Activated T-cell treated with anti-CD3 and anti-CD28 coated beads, Interleukin-2, amount 50 U/mL, for 24 hours (primary cell): ENCODE results near the gene MYO7A.

Experiments used
- DNase-seq: peaks from one replicate; pipeline ENCODE4 v3.0.0-alpha.2; 2020
- H3K27ac Mint-ChIP-seq: 2 replicates; pipeline ENCODE4 v1.8.0; 2020; ENCODE audit warnings: mild to moderate bottlenecking, mixed read lengths
- H3K27me3 Mint-ChIP-seq: 2 replicates; pipeline ENCODE4 v1.8.0; 2020; ENCODE audit warnings: mixed read lengths
- H3K36me3 Mint-ChIP-seq: 2 replicates; pipeline ENCODE4 v1.8.0; 2020; ENCODE audit warnings: low read depth, mixed read lengths
- H3K4me1 Mint-ChIP-seq: 2 replicates; pipeline ENCODE4 v1.8.0; 2020; ENCODE audit warnings: low read depth, mixed read lengths
- H3K4me3 Mint-ChIP-seq: 2 replicates; pipeline ENCODE4 v1.8.0; 2020; ENCODE audit warnings: mild to moderate bottlenecking, moderate library complexity, mixed read lengths
- H3K9me3 Mint-ChIP-seq: 2 replicates; pipeline ENCODE4 v1.8.0; 2020; ENCODE audit warnings: mixed read lengths

Gene MYO7A

GRCh38 chr11:77166021-77166420 is 38.0 kb downstream of the MYO7A start:
- Mint-ChIP-seq H3K9me3 (no peaks in the 10 kb centered on the region), H3K27me3 (no peaks in the 10 kb centered on the region), H3K36me3 (no peaks in the 10 kb centered on the region), H3K27ac (no peak overlapping the region), H3K4me1 (no peaks in the 10 kb centered on the region), H3K4me3 (no peak overlapping the region)
- DNase-seq: no peak

GRCh38 chr11:77167111-77167626 is 39.1 kb downstream of the MYO7A start:
- Mint-ChIP-seq H3K4me1 (no peaks in the 10 kb centered on the region), H3K4me3 (no peak overlapping the region), H3K27ac (no peak overlapping the region), H3K27me3 (no peaks in the 10 kb centered on the region), H3K36me3 (no peaks in the 10 kb centered on the region), H3K9me3 (no peaks in the 10 kb centered on the region)
- no peak for DNase-seq

- H3K27ac Mint-ChIP-seq: no peak overlapping the region
- no peak overlapping the region for H3K4me3 Mint-ChIP-seq
- H3K9me3 Mint-ChIP-seq: no peaks in the 10 kb centered on the region
- no peak for DNase-seq
- H3K4me1 Mint-ChIP-seq: no peaks in the 10 kb centered on the region
- no peaks in the 10 kb centered on the region for H3K36me3 Mint-ChIP-seq
- H3K27me3 Mint-ChIP-seq: no peaks in the 10 kb centered on the region
Measured at GRCh38 chr11:77167791-77168190, 39.7 kb downstream of the MYO7A start.

- H3K4me3 Mint-ChIP-seq: no peak overlapping the region
- H3K4me1 Mint-ChIP-seq: no peaks in the 10 kb centered on the region
- H3K27me3 Mint-ChIP-seq: no peaks in the 10 kb centered on the region
- H3K27ac Mint-ChIP-seq: no peak overlapping the region
- H3K36me3 Mint-ChIP-seq: no peaks in the 10 kb centered on the region
- DNase-seq: no peak
- no peaks in the 10 kb centered on the region for H3K9me3 Mint-ChIP-seq
Measured at GRCh38 chr11:77170107-77170506, 42.1 kb downstream of the MYO7A start.

GRCh38 chr11:77171254-77171653 is 43.2 kb downstream of the MYO7A start:
- DNase-seq: no peak
- Mint-ChIP-seq H3K27me3 (no peaks in the 10 kb centered on the region), H3K9me3 (no peaks in the 10 kb centered on the region)

GRCh38 chr11:77171885-77172665 is 44.0 kb downstream of the MYO7A start:
- H3K36me3 Mint-ChIP-seq: no peaks in the 10 kb centered on the region
- no peak for DNase-seq
- H3K27ac Mint-ChIP-seq: no peak overlapping the region
- no peaks in the 10 kb centered on the region for H3K4me1 Mint-ChIP-seq
- H3K27me3 Mint-ChIP-seq: no peaks in the 10 kb centered on the region
- H3K9me3 Mint-ChIP-seq: no peaks in the 10 kb centered on the region
- H3K4me3 Mint-ChIP-seq: no peak overlapping the region

More at GRCh38 chr11:77171254-77171653, 43.2 kb downstream of the MYO7A start:
- no peak overlapping the region for H3K4me3 Mint-ChIP-seq
- no peak overlapping the region for H3K27ac Mint-ChIP-seq
- H3K4me1 Mint-ChIP-seq: no peaks in the 10 kb centered on the region
- H3K36me3 Mint-ChIP-seq: no peaks in the 10 kb centered on the region

GRCh38 chr11:77172666-77172982 is 44.6 kb downstream of the MYO7A start:
- Mint-ChIP-seq H3K4me3 (no peak overlapping the region), H3K36me3 (no peaks in the 10 kb centered on the region), H3K9me3 (no peaks in the 10 kb centered on the region), H3K27me3 (no peaks in the 10 kb centered on the region), H3K4me1 (no peaks in the 10 kb centered on the region), H3K27ac (no peak overlapping the region)
- no peak for DNase-seq

GRCh38 chr11:77173494-77173893 is 45.4 kb downstream of the MYO7A start:
- no peak overlapping the region for H3K4me3 Mint-ChIP-seq
- no peaks in the 10 kb centered on the region for H3K36me3 Mint-ChIP-seq
- H3K9me3 Mint-ChIP-seq: peaks cover 3% of the 10 kb centered on the region
- H3K27ac Mint-ChIP-seq: no peak overlapping the region
- H3K27me3 Mint-ChIP-seq: no peaks in the 10 kb centered on the region
- DNase-seq: no peak
- H3K4me1 Mint-ChIP-seq: no peaks in the 10 kb centered on the region

GRCh38 chr11:77174559-77174958 is 46.5 kb downstream of the MYO7A start:
- Mint-ChIP-seq H3K4me1 (no peaks in the 10 kb centered on the region), H3K4me3 (no peak overlapping the region), H3K9me3 (peaks cover 3% of the 10 kb centered on the region), H3K36me3 (no peaks in the 10 kb centered on the region), H3K27me3 (no peaks in the 10 kb centered on the region), H3K27ac (no peak overlapping the region)
- DNase-seq: no peak

- no peaks in the 10 kb centered on the region for H3K36me3 Mint-ChIP-seq
- no peaks in the 10 kb centered on the region for H3K27me3 Mint-ChIP-seq
- no peak overlapping the region for H3K4me3 Mint-ChIP-seq
- no peak overlapping the region for H3K27ac Mint-ChIP-seq
- peaks cover 3% of the 10 kb centered on the region for H3K9me3 Mint-ChIP-seq
- H3K4me1 Mint-ChIP-seq: no peaks in the 10 kb centered on the region
- DNase-seq: no peak
Measured at GRCh38 chr11:77175021-77175842, 47.2 kb downstream of the MYO7A start.

GRCh38 chr11:77175869-77176539 is 48.0 kb downstream of the MYO7A start:
- Mint-ChIP-seq H3K9me3 (peaks cover 3% of the 10 kb centered on the region), H3K36me3 (no peaks in the 10 kb centered on the region), H3K27me3 (no peaks in the 10 kb centered on the region), H3K4me3 (no peak overlapping the region), H3K27ac (no peak overlapping the region), H3K4me1 (no peaks in the 10 kb centered on the region)
- no peak for DNase-seq

GRCh38 chr11:77176996-77177395 is 49.0 kb downstream of the MYO7A start:
- no peak overlapping the region for H3K27ac Mint-ChIP-seq
- no peak for DNase-seq
- H3K4me1 Mint-ChIP-seq: no peaks in the 10 kb centered on the region
- H3K4me3 Mint-ChIP-seq: no peak overlapping the region
- no peaks in the 10 kb centered on the region for H3K36me3 Mint-ChIP-seq
- no peaks in the 10 kb centered on the region for H3K27me3 Mint-ChIP-seq
- H3K9me3 Mint-ChIP-seq: peaks cover 3% of the 10 kb centered on the region

GRCh38 chr11:77178150-77178549 is 50.1 kb downstream of the MYO7A start:
- DNase-seq: no peak
- no peaks in the 10 kb centered on the region for H3K36me3 Mint-ChIP-seq
- no peak overlapping the region for H3K27ac Mint-ChIP-seq
- no peak overlapping the region for H3K4me3 Mint-ChIP-seq
- H3K9me3 Mint-ChIP-seq: peaks cover 3% of the 10 kb centered on the region
- no peaks in the 10 kb centered on the region for H3K4me1 Mint-ChIP-seq
- no peaks in the 10 kb centered on the region for H3K27me3 Mint-ChIP-seq

GRCh38 chr11:77179048-77179447 is 51.0 kb downstream of the MYO7A start:
- DNase-seq: no peak
- Mint-ChIP-seq H3K4me3 (no peak overlapping the region), H3K9me3 (peaks cover 3% of the 10 kb centered on the region), H3K36me3 (no peaks in the 10 kb centered on the region), H3K4me1 (no peaks in the 10 kb centered on the region), H3K27me3 (no peaks in the 10 kb centered on the region), H3K27ac (no peak overlapping the region)

GRCh38 chr11:77179681-77180080 is 51.6 kb downstream of the MYO7A start:
- H3K4me3 Mint-ChIP-seq: no peak overlapping the region
- no peak overlapping the region for H3K27ac Mint-ChIP-seq
- H3K27me3 Mint-ChIP-seq: no peaks in the 10 kb centered on the region
- H3K9me3 Mint-ChIP-seq: peaks cover 3% of the 10 kb centered on the region
- H3K36me3 Mint-ChIP-seq: no peaks in the 10 kb centered on the region
- H3K4me1 Mint-ChIP-seq: no peaks in the 10 kb centered on the region
- DNase-seq: no peak
